A204.1 (cell line): ENCODE measurements around the gene TLE4.
A peak's percentile ranks its signal among the peaks of the same experiment; 100 is the strongest.
"Not testable (repeated sequence)": the region's sequence is repeated elsewhere in the genome, so short reads cannot be mapped to it uniquely, and the experiment has no call there.

Experiments
- FAIRE-seq: peaks from 2 replicates; lab custom pipeline; 2012; peaks lifted over from hg19 to GRCh38; lab: Jason Lieb, UNC

The TLE4 gene

GRCh38 chr9:79571309-79572031, at the start of gene TLE4:
Gene TLE4 (plus strand): TSS chr9:79571965. CDS start chr9:79572791, 826 bp downstream.
- FAIRE-seq = peak; percentile 91

- FAIRE-seq = no peak
These were observed 49.0 kb upstream of the TLE4 start for GRCh38 chr9:79522793-79523192.

GRCh38 chr9:79524266-79524665, 47.5 kb upstream of the TLE4 start:
- FAIRE-seq = no peak

GRCh38 chr9:79526149-79526672, 45.6 kb upstream of the TLE4 start:
- FAIRE-seq = no peak

GRCh38 chr9:79535534-79535933, 36.2 kb upstream of the TLE4 start:
- FAIRE-seq = no peak

GRCh38 chr9:79537838-79538237, 33.9 kb upstream of the TLE4 start:
- no peak for FAIRE-seq

GRCh38 chr9:79542735-79543620, 28.8 kb upstream of the TLE4 start:
- no peak for FAIRE-seq

GRCh38 chr9:79544375-79544774, 27.4 kb upstream of the TLE4 start:
- FAIRE-seq = not testable (repeated sequence)

- no peak for FAIRE-seq
These were observed 20.2 kb upstream of the TLE4 start for GRCh38 chr9:79551586-79551985.

GRCh38 chr9:79551994-79552393, 19.8 kb upstream of the TLE4 start:
- FAIRE-seq = no peak

- FAIRE-seq = no peak
These were observed 16.2 kb upstream of the TLE4 start for GRCh38 chr9:79555474-79556089.

GRCh38 chr9:79559495-79560181, 12.1 kb upstream of the TLE4 start:
- FAIRE-seq = no peak

GRCh38 chr9:79562749-79563386, 8.9 kb upstream of the TLE4 start:
- no peak for FAIRE-seq

GRCh38 chr9:79564105-79564504, 7.7 kb upstream of the TLE4 start:
- FAIRE-seq = no peak

GRCh38 chr9:79565245-79565644, 6.5 kb upstream of the TLE4 start:
- no peak for FAIRE-seq

- FAIRE-seq = no peak
These were observed 4.1 kb upstream of the TLE4 start for GRCh38 chr9:79567671-79568098.

GRCh38 chr9:79568337-79569101, 3.2 kb upstream of the TLE4 start:
- no peak for FAIRE-seq

- no peak for FAIRE-seq
These were observed 1.8 kb upstream of the TLE4 start for GRCh38 chr9:79569814-79570447.

GRCh38 chr9:79570448-79571308, 1.1 kb upstream of the TLE4 start:
- FAIRE-seq = no peak
